CD4-positive, alpha-beta T cell treated with Interleukin-21 for 1 hour (primary cell): ENCODE results near the gene TBX2.
A peak's percentile ranks its signal among the peaks of the same experiment; 100 is the strongest.

ENCODE experiments used
- DNase-seq: peaks from one replicate; pipeline ENCODE4 v3.0.0-alpha.2; 2020

The TBX2 gene

DNA sequence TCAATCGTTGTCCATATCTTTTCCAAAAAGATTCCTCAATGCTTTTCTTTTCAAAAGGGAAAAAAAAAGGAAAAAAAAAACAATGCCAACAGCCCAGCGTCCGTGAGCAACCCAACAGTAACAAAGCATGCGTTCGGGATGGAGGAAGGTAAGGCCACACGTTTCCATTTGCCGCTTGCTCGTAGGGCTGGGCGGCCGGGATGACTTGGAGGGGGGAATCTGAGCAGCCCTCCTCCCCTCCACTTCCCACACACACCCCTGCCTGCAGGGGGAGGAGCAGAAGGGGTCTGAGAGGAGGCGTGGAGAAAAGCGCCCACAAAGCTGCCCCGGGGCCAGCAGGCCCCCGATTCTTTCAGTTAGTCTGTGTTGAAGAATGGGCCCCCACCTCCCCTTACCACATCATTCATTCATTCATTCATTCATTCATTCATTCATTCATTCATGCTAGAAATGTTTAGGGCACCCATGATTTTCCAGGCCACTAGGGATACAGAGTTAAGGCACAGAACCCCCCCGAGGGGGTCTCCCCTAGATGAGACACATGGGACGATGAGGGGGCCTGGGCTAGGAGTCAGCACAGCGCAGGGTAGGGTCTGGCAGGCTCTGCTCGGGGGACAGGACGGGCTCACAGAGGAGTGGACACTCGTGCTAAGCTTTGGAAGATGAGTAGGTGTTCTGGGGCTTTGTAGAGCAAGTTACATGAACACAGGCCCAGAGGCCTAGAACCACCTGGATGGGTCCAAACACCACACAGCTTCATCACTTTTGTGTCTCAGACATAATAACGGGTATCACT lies 10.9 kb upstream of the TBX2 start:
- DNase-seq = no peak

DNA sequence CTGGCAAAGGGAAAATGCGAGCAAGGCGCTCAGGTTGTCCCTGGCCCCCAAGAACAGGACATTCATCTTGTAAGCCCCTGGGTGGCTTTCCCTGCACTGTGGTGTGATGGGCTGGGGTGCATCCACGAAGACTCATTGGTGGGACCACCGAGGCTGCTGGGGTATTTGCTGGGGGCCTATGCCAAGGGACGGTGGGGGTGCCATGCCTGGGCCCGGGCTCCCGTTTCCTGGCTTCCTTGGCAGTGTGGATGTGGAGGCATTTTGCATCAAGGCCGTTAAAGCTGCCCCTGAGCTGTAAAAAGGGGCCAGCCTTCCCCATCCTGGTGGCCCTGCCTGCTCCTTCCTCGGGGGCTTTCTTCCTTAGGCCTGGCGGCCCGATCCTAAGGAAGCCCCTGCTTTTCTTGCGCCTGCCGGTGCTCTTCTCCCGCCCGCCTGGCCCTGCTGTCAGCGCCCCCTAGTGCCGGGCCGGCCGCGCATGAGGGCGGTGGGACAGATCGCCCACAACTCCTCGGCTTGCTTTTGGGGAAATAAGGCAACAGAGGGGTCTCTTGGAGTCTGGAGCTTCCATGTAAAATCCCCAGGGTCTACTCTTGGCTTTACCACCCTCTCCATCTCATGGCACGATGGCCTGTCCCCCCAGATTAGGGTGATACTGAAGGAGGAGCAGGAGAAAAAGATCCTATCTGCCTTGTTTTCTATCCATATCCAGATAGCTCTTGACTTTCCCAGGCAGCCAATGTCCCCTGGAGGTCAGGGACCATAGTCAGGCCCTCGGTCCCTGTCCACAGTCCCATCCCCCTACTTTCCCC lies 9.8 kb upstream of the TBX2 start:
- no peak for DNase-seq

DNA sequence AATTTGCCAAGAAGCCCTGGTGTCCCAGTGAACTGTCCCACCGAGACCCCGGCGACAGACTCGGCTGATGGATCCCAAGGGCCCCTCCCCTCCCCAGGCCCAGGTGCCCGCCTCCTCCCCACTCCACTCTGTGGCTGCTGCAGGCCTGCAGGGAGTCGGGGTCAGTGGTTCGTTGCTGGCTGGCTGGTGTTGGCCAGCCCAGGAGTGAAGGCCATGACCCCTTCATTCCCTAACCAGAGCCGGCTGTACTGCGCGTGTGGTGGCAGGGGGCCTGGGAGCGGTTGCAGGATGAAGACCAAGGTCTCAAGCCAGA lies 9.2 kb upstream of the TBX2 start:
- DNase-seq = no peak

DNA sequence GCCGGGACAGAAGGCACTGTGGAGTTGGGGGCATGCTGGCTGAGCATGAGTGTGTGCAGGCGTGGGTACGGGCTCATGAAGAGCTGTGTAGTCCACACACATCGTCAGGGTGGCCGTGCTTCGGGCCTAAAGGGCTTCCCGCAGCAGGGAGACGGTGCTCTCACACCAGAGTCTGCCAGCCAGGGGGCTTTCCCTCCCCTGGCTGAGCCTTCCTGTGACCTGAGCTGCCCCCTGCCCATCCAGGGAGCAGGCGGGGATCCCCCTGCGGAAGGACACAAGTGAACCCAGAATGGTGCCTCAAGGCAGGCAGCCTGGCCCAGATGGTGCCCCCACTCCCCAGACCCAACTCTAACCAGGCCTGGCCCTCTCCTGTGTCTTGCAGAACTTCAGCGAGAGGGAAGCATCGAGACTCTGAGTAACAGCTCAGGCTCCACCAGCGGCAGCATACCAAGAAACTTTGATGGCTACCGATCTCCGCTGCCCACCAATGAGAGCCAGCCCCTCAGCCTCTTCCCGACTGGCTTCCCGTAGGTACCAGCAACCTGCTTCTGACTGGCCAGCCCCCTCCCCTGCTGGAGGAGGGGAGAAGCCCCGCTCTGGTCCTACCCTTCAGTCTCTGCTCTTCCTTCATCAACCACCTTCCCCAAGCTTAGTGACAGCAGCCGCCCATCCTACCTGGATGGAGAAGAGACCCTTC lies 7.9 kb upstream of the TBX2 start:
- no peak for DNase-seq

DNA sequence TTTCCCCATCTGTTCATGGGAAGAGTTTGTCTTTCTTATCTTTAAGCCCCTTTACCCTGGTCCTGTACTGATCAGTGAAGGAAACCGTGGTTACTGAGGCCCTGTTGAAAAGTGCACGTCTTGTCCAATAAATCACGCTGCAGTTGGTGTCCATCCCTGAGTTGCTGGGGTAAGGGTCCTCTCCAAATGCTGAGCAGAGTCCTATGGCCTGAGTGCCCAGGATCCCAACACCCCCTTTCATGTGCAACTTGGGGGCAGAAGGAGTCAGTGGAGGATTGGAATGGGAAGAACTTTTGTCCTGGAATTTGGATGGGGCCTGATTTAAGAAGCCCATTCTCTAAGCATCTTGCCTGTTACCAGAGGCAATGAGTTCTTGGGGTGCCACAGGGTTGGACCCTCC lies 7.0 kb upstream of the TBX2 start:
- no peak for DNase-seq

DNA sequence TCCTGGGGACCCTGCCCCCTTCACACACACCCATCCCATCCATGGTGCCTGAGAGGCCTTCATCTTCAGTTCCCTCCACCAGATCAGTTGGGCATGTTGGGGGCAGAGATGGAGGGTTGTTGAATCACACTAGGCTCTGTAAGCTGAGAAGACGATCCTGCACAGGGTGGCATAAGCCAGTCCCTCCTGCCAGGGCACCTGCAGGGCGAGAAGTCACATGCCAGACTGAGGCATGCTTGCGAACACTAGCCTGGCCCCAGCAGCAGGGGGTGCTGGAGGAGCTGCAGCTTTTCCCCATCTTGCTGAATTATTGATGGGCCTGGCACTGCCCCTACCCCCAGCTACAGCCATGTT lies 6.1 kb upstream of the TBX2 start:
- DNase-seq = no peak

DNA sequence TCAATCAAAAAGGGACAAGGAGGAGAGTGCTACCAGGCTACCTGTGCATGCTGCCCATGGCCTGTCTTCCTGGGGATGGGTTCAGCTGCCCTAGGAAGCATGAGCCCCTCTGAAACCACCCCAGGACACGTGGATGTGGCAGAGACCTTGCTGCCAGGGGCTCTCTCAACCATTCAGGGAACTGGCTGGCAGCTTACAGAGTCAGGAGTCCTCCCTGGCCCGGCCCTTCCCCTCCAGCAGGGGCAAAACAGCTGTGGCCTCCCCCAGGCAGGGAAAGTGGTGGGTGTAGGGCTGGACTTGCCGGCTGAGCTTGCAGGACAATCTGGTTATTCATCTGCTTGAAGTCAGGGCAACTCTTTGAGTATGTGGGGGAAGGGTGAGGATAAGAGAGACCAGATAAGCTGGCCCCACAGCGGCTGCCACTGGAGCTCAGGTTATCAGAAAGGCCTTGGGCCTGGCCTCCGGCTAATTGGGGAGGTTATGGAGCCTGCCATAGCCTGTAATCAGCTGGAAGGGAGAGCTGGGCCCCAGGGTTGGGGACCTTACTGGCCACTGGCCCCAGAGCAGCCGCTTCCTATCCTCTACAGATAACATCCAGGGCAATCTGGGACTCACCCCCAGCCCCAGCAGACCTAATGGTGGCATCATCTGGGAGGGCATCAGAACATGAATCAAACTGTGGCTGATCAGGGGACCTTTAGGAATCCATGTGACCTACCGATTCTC lies 5.6 kb upstream of the TBX2 start:
- no peak for DNase-seq

DNA sequence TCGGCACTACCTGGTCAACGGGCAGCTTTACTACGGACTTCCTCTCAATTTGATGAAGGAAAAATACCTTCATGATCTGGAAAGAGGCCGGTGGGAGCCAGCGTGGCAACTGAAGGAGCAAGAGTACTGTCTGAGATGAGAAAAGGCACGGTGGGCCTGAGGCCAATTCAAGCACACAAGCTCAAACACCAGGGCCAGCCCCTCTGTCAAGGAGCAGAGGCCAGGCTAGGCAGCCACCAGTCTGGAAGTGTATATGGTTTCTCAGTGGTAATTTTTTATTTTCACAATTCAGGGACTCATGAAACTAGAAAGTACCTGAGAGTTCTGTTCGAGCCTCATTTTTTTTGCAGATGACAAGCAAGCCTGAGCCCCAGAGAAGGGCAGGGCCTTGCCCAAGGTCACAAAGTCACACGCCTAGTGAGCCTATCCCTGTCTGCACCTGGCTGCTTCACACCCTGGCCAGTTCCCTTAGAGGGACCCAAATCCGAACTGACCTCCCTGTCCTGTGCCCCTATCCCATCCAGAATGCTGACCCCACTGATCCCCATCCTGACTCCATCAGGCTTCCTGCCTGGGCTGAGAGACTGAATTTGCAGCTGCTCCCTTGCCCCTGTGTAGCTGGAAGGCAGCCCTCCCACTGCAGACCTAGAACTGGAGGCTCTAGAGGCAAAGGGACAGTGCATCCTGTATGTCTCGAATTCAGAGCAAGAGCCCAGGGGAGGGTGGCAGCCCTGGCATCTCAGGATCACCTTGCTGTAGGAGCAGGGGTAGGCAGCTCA lies 4.8 kb upstream of the TBX2 start:
- DNase-seq = no peak

DNA sequence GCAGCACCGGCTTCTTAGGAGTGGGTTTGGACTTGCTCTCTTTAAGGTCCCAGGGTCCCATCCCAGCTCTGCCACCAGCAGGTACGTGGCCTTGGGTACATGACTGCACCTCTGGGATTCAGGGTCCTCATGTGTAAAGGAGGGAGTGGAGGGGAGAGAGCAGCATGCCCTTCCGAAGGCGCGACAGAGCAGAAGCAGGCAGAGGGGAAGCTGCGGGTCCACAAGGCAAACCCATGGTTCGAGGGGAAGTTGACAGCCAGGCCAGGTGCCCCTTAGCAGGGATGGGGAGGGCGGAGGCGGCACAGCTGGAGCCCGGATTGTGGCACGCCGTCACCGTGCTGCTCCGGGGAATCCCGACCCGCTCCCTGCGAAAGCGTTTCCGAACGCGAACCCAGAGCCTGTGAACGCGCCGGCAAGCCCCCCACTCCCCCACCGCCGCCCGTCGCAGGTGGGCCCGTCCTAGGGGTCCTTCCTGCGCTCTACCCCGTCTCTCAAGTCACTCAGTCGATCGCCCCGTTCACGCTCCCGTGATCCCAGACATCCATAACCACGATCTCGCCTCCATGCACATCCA lies 4.1 kb upstream of the TBX2 start:
- DNase-seq = no peak

DNA sequence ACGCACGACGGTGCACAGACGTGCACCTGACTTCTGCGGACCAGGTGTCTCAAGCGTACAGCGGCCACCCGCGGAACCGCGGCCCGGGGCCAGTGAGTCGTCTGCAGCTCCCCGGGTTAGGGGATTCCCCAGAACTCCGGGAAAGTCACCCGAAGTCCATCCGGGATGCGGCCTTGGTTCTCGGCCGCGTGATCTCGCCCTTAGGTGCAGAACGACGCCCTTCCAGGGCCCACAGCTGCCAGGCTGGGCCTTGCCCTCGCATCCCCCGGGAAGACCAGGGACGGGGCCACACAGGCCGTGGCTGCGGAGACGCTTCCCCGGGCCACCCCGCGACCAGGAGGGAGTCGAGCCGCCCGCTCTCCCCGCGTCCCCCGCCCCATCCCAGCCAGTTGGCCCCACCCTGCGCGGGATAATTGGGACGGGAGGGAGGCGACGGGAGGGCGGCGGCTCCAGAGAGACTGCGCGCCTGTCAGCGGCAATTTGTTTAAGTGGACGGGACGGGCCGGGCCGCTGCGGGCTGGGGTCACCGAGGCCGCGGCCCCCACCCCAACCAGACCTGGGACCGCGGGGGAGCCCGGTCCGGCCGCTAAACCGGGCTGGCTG lies 3.6 kb upstream of the TBX2 start:
- no peak for DNase-seq

DNA sequence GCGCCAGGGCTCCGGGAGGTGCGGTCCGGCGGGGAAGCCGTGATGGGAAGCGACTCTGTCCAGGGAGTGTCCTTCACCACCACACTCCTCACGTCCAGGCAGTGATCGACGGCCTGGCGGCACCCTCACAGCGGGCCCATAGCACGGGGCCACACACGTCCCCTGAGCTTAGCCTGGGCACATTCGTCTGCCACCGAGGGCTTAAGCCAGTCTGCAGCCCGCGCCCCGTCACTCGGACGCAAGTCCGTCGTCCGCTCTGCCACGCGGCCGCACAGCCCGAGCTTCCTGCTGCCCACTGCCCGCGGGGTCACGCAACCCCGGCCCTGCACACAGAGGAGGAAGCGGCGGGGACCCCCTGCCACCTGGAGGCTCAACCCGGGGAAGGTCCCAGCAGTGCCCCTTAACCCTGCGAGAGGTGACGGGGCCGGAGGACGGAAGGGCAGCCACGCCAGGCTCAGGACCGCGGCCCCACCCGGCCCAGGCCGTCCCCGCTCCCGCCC lies 3.0 kb upstream of the TBX2 start:
- DNase-seq = no peak

DNA sequence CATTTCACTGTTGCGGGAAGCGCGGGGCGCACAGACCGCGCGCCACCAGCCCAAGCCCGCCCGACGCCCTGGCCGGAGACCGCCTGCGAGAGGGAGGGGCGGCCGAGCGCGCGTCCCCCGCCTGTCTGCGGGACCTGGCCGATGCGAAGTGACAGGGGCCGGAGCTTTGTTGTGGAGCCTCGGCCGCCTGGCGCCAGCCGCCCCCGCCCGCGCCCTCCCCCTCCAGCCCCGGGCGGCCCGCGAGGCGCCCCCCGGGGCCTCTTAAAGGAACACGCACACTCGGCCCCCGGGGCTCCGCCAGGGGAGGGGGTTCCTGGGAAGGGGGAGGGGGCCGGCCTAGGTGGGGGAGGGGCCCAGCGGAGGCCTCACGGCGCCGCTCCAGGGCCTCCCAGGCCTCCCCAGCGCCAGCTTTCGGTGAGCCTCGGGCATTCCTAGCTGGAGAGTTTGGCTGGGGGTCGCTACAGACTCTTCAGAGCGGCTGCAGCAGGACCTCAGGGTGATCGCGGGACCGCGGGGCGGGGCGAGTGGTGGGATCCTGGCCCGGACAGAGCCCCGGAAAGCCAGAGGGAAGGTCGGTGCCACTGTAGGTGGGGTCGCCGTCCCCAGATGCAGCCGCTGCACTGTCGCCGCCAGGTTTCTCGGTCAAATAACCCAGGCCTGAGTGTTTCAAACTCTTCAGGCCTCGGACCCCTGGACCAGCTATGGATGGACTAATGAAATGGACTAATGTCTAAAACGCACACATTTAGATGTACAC lies 2.4 kb upstream of the TBX2 start:
- DNase-seq = no peak

DNA sequence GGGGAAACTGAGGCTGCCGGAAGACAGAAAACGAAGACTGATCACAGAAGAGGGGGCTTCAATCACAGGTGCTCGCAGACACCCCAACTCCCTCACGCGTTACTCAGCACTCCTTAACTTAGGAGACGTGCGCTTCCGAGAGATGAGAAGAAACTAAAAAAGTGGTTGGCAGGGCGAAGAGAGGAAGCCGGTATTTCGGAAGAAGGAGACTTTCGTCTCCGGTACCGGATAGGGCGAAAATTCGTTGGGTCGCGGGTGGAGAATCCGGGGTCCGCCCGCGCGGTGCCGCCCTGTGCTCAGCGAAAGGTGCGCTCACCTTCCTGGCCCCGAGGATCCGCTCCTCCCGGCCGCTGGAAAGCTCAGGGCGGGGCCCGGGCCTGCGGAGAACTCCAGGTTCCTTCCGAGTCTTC lies 917 bp upstream of the TBX2 start:
- no peak for DNase-seq

DNA sequence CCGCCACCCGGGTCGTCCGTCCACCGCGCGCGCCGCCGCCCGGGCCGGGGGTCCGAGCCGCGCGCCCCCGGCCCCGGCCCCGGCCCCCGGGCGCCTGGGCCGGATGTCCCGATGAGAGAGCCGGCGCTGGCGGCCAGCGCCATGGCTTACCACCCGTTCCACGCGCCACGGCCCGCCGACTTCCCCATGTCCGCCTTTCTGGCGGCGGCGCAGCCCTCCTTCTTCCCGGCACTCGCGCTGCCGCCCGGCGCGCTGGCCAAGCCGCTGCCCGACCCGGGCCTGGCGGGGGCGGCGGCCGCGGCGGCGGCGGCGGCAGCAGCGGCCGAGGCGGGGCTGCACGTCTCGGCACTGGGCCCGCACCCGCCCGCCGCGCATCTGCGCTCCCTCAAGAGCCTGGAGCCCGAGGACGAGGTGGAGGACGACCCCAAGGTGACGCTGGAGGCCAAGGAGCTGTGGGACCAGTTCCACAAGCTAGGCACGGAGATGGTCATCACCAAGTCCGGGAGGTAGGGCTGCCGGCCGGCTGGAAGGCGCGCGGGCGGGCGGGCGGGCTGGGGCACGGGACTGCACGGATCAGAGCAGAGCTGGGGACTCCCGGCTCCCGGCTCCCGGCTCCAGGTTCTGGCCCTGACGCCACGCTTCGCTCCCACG lies 548 bp downstream of the TBX2 start:
- no peak for DNase-seq

DNA sequence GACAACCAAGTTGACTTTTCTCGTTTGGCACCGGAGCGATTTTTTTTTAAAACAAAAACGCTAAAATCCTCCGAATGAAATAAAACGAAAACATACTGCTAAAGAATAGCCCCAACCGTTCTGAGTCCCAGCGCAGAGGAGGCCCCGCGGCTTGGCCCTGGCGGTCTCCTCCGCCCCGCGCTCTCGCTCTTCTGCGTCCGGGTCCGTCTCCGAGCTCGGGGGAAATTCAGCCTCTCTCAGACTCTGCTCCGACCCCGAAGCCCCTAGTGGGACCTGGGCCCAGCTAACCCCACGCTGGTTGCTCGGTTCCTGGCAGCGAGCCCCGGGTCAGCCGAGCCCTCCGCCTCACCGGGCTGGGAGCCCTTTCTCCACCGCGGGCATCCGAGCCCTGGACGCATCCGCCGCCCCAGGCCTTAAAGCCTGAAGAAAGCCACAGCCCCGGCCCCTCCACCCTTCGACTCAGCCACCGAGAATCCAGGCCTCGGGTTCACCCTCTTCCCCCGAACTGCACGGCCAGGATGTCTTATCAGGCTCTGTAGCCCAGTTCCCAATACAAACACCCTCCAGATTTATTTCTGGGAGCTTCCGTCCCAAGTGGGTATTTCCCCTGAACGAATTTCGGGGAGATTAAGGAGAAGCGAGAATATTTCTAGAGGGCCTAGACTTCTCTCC lies 1.2 kb downstream of the TBX2 start:
- DNase-seq = no peak

DNA sequence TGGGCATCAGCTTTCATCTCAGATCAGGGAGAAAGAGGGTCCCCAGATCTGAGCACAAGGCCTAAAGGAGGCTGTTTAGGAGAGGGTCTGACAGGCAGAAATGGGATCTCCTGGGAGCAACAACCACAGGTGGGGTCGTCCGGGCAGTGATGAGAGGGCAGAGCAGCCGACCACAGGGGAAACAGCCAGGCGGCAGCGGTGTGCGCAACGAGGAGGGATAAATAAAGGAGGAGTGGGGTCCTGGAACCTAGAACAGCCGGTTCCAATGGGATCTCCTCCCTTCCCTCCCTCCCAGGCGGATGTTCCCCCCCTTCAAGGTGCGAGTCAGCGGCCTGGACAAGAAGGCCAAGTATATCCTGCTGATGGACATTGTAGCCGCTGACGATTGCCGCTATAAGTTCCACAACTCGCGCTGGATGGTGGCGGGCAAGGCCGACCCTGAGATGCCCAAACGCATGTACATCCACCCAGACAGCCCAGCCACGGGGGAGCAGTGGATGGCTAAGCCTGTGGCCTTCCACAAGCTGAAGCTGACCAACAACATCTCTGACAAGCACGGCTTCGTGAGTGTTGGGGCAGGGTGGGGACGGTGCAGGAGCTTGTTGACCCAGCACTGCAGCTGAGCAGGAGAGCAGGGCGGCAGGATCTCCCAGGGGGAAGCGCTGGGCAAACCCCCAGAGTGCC lies 1.9 kb downstream of the TBX2 start:
- no peak for DNase-seq

DNA sequence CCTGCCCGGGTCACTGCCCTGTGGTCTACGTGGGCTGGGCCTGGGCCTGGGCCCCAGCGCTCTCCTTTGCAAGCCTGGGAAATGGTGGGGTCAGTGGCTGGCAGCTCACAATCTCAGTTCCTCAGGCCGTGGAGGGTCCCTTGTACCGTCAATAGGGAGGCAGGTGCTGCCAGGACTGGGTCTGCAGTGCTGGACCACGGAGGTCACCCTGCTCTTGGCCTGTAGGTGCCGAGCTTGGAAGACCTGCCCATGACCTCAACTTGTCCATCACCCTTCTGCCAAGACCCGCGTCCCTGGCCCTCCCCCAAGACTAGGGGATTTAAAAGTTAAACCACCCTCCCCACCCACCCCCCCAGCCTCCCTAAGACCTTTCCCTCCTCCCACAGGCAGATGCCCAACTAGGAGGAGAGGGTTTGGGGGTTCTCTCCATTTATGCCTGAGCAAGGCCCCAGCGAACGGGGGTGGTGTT lies 2.5 kb downstream of the TBX2 start:
- DNase-seq = no peak

DNA sequence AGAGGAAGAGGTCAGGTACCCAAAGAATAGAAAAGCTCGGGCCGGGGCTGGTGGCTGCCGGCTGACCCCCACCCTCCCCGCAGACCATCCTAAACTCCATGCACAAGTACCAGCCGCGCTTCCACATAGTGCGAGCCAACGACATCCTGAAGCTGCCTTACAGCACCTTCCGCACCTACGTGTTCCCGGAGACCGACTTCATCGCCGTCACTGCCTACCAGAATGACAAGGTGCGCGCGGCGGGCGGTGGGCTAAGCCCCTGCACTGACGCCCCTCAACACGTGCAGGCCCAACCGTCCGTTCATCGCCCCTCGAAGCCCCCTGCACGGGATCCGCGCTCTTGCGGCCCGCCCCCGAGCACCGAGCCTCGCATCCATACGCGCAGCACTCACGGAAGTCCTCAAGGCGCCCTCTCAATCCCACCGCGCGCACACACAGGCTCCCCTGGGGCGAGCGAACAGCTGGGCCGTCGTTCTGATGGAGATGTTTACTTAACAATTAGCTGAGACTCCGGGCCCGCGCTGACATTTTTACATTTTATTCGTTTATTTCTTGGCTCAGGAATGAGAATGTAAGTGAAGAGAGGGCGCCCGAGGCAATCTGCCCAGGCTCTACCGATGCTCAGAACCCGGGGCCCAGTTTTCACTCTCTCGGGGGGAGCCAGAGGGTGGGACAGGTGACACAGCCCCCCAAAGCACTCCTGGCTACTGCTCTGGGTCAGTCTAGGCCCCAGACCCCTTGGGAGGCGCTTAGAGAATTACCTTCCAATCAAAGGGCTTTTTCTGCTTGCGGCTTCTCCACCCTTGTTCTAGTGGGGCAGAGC lies 3.5 kb downstream of the TBX2 start:
- DNase-seq = peak; percentile 20
